ENCODE data around the gene TSHZ2.
"Not testable (repeated sequence)": the region's sequence is repeated elsewhere in the genome, so short reads cannot be mapped to it uniquely, and the experiment has no call there.

Gene TSHZ2

DNA sequence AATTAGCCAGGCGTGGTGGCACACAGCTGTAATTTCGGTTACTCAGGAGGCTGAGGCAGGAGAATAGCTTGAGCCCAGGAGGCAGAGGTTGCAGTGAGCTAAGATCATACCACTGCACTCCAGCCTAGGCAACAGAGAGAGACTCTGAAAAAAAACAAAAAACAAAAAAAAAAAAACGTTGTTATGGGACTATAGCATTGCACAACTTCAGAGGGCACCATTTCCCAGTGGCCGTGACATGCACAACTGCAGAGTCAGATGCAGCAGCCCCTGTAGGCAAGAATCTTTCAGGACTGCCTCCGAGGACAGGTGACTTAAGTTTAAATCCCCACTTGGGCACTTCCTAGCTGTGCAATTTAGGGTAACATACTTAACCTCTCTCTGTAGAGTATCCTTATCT is 557.5 kb downstream of the TSHZ2 start:
- no peak for TF ChIP-seq CTCF (IDR thresholded peaks at IDR 0.05; ENCODE audit: low read depth, low read length, missing control alignments)
- no peak for DNase-seq (ENCODE audit: low read depth)
- H3K4me3 ChIP-seq (ENCODE audit: low read depth, low read length): no peak overlapping the region

- no peak for DNase-seq (ENCODE audit: low read depth)
- TF ChIP-seq CTCF (IDR thresholded peaks at IDR 0.05; ENCODE audit: low read depth, low read length, missing control alignments): no peak
- no peak overlapping the region for H3K4me3 ChIP-seq (ENCODE audit: low read depth, low read length)
These were observed 558.3 kb downstream of the TSHZ2 start for GRCh38 chr20:53530440-53530839.

DNA sequence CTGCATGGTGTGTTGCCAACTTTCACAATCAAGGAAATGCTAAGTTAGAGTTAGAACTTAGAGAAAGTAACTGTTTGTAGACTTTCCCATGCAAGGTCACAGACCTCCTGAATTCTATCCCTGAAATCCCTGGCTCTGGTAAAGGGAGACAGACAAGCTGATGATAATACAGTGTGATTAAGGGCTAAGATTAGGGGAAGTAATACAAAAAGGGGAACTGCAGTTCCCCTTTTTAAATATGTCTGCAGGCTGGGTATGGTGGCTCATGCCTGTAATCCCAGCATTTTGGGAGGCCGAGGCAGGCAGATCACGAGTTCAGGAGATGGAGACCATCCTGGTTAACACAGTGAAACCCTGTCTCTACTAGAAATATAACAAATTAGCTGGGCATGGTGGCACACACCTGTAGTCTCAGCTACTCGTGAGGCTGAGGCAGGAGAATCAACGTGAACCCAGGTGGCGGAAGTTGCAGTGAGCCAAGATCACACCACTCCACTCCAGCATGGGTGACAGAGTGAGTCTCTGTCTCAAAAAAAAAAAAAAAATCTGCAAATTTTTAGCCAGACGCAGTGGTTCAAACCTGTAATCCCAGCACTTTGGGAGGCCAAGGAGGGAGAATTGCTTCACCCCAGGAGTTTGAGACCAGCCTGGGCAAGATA is 560.6 kb downstream of the TSHZ2 start:
- not testable (repeated sequence) for H3K4me3 ChIP-seq (ENCODE audit: low read depth, low read length); DNase-seq (ENCODE audit: low read depth)

DNA sequence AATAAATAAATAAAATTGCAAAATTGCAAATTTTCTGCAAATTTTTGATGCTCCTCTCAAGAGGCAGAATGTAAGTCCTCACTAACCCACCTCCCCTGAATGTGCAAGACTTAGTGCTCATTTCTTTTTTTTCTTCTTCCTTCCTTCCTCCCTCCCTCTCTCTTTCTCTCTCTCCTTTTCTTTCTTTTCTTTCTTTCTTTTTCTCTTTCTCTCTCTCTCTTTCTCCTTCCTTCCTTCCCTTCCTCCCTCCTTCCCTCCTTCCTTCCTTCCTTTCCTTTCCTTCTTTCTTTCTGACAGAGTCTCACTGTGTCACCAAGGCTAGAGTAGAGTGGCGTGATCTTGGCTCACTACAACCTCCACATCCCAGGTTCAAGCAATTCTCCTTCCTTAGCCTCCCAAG is 561.3 kb downstream of the TSHZ2 start:
- no peak for TF ChIP-seq CTCF (IDR thresholded peaks at IDR 0.05; ENCODE audit: low read depth, low read length, missing control alignments)
- H3K4me3 ChIP-seq (ENCODE audit: low read depth, low read length): no peak overlapping the region
- DNase-seq (ENCODE audit: low read depth): no peak

GRCh38 chr20:53534037-53534436 is 561.9 kb downstream of the TSHZ2 start:
- no peak overlapping the region for H3K4me3 ChIP-seq (ENCODE audit: low read depth, low read length)
- no peak for TF ChIP-seq CTCF (IDR thresholded peaks at IDR 0.05; ENCODE audit: low read depth, low read length, missing control alignments)
- DNase-seq (ENCODE audit: low read depth): no peak

DNA sequence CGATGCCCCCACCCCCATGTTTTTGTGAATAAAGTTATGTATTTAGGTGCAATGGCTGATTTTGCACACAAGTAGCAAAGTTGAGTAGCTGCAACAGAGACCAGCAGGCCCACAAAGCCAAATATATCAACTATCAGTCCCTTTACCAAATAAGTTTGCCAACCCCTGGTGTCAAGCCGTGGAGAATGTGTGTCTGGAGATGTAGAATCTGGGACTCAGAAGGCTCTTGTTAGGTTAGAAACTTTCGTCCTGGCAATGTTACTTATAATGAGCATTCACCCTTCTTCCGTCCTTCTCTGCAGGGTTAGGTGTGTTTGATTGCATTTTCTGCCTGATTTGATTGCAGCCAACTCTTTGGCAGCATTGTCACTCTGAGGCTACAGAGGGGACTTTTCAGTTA is 563.7 kb downstream of the TSHZ2 start:
- no peak overlapping the region for H3K4me3 ChIP-seq (ENCODE audit: low read depth, low read length)

GRCh38 chr20:53536382-53536781 is 564.2 kb downstream of the TSHZ2 start:
- H3K4me3 ChIP-seq (ENCODE audit: low read depth, low read length); DNase-seq (ENCODE audit: low read depth): not testable (repeated sequence)

More for the DNA sequence above, 563.7 kb downstream of the TSHZ2 start:
- no peak for TF ChIP-seq CTCF (IDR thresholded peaks at IDR 0.05; ENCODE audit: low read depth, low read length, missing control alignments)
- no peak for DNase-seq (ENCODE audit: low read depth)

DNA sequence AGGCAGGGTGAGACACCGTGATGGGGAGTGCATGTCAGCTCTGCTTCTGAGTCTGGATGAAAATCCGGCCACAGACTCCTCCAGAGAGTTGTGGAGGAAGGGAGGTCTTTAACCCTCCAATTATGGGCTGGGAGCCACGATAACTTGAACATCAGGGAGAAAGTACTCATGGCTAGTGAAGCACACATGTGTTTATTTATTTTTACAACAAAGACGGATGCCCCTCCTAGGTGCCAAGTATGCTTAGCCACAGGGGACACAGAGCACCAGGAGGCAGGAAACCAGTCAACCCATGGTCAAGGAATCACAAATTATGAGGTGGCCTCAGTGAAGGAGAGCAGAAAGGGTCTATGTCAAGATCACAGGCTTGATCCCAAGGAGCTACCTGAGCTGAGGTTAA is 567.4 kb downstream of the TSHZ2 start:
- DNase-seq (ENCODE audit: low read depth): no peak
- no peak overlapping the region for H3K4me3 ChIP-seq (ENCODE audit: low read depth, low read length)
- no peak for TF ChIP-seq CTCF (IDR thresholded peaks at IDR 0.05; ENCODE audit: low read depth, low read length, missing control alignments)

All from GM12864 (cell line).